Astrocyte of the spinal cord (primary cell): ENCODE results near the gene MAP7D3.

Experiments used
- DNase-seq: peaks from one replicate; pipeline ENCODE4 v3.0.0; 2011; ENCODE audit warnings: low read depth, low spot score
- H3K4me3 ChIP-seq: 2 replicates; pipeline ENCODE4 v1.5.1; 2011; ENCODE audit warnings: low read depth, mild to moderate bottlenecking, low read length, moderate library complexity
- CTCF ChIP-seq: IDR thresholded peaks from 2 replicates; pipeline ENCODE4 v1.5.1; 2012; ENCODE audit warnings: low read depth, mild to moderate bottlenecking, low read length, inconsistent platforms
- in situ Hi-C: cut with HindIII; loops from 2 replicates; pipeline ENCODE4 v1.10.0; 2017; ENCODE audit warnings: low sequenced_read_pairs

Gene MAP7D3

GRCh38 chrX:136262812-136263315 is 11.7 kb upstream of the MAP7D3 start:
- no peak overlapping the region for H3K4me3 ChIP-seq
- no peak for TF ChIP-seq CTCF
- no peak for DNase-seq
- in situ Hi-C loops, result no loop called here

GRCh38 chrX:136262243-136262642 is 11.0 kb upstream of the MAP7D3 start:
- in situ Hi-C loops, result no loop called here
- no peak for DNase-seq
- no peak for TF ChIP-seq CTCF
- no peak overlapping the region for H3K4me3 ChIP-seq

GRCh38 chrX:136261321-136261720 is 10.1 kb upstream of the MAP7D3 start:
- in situ Hi-C loops, result no loop called here
- TF ChIP-seq CTCF, result no peak
- DNase-seq, result no peak
- H3K4me3 ChIP-seq, result no peak overlapping the region

GRCh38 chrX:136260776-136261175 is 9.6 kb upstream of the MAP7D3 start:
- peak; percentile 75 for DNase-seq
- H3K4me3 ChIP-seq, result no peak overlapping the region
- TF ChIP-seq CTCF, result no peak
- in situ Hi-C loops, result no loop called here

GRCh38 chrX:136259543-136259942 is 8.3 kb upstream of the MAP7D3 start:
- TF ChIP-seq CTCF, result no peak
- DNase-seq, result peak; percentile 57
- H3K4me3 ChIP-seq, result no peak overlapping the region
- in situ Hi-C loops, result no loop called here

GRCh38 chrX:136258951-136259350 is 7.8 kb upstream of the MAP7D3 start:
- no peak for TF ChIP-seq CTCF
- no peak for DNase-seq
- in situ Hi-C loops, result no loop called here
- no peak overlapping the region for H3K4me3 ChIP-seq

- DNase-seq, result no peak
- in situ Hi-C loops, result no loop called here
- H3K4me3 ChIP-seq, result no peak overlapping the region
- no peak for TF ChIP-seq CTCF
These were observed 4.8 kb upstream of the MAP7D3 start for GRCh38 chrX:136256026-136256425.
